Spinal cord (tissue), 10 donors: ENCODE measurements around the gene SCYL2. TPM values are rescaled to one million over a fixed set of nuclear protein-coding genes. Genes with fewer than 3 reads are reported as not detected.
"Not testable (repeated sequence)": the region's sequence is repeated elsewhere in the genome, so short reads cannot be mapped to it uniquely, and the experiment has no call there.

Experiments
- DNase-seq, 6 donors: peaks; one replicate each; pipeline versions ENCODE4 v3.0.0 to v3.0.0-alpha.2; 2013 to 2015; ENCODE audit warnings: low spot score in 6 of 6, low read depth in 4 of 6
- H3K27ac ChIP-seq: one replicate; pipeline ENCODE4 v1.5.1; 2013; ENCODE audit warnings: low read depth, low read length, control low read depth
- H3K27me3 ChIP-seq: one replicate; pipeline ENCODE4 v1.6.1; 2013; ENCODE audit warnings: low read length; ENCODE audit not compliant: control insufficient read depth, insufficient read depth
- H3K36me3 ChIP-seq: one replicate; pipeline ENCODE4 v1.6.1; 2013; ENCODE audit warnings: low read length; ENCODE audit not compliant: control insufficient read depth, insufficient read depth
- H3K4me1 ChIP-seq: one replicate; pipeline ENCODE4 v1.6.1; 2013; ENCODE audit warnings: low read length; ENCODE audit not compliant: control insufficient read depth, insufficient read depth
- H3K4me3 ChIP-seq: one replicate; pipeline ENCODE4 v1.5.1; 2013; ENCODE audit warnings: low read depth, low read length, control low read depth
- H3K9me3 ChIP-seq: one replicate; pipeline ENCODE4 v1.6.1; 2013; ENCODE audit warnings: low read length; ENCODE audit not compliant: control insufficient read depth, insufficient read depth
- WGBS: methylation state at CpG from one replicate; pipeline ENCODE4 v1.1.5; 2013; ENCODE audit warnings: missing lambda C conversion rate; ENCODE audit not compliant: insufficient coverage; 5-methylcytosine and 5-hydroxymethylcytosine counted together
- polyA plus RNA-seq, 2 donors: library from polyadenylated mRNA; unstranded; fragments of 120-200 nt; gene quantifications; one replicate each; pipeline ENCODE4 v1.2.1, GENCODE V29; 2013; ENCODE audit not compliant: insufficient read length in 2 of 2
- total RNA-seq, 2 donors: library from RNA; depleted of rRNA in 1 of 2; stranded (reverse); fragments of 120-200 nt in 1 of 2; fragments of >200 nt in 1 of 2; gene quantifications; one replicate each; pipeline versions ENCODE4 v1.2.3 to v1.2.4, GENCODE V29; 2013 to 2014
- donor health status: healthy.

Gene SCYL2
- total and polyA plus RNA-seq, 4 donors: 37.5 to 83.6 (median 47.4) TPM

DNA sequence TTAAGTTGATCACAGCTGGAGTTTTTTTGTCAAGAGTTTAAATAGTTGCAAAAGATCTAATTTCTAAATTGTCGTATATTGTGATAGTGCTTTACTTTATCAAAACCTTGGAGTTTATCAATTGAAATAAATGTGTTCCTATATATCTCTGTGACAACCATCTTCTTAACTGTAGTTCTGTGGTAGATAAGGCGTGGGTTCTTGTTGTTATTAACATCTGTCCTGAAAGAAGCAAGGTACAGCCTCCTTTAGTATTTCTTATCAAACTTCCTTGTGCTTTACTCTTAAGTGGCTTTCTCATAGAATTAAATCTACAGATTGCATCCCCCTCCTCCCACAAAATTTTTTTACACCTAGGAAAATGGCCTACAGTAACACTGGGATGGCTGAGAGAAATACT, 7.3 kb downstream of the SCYL2 start:
- WGBS: no CpG with 5 or more reads among the region's 2 CpGs
- no peaks in the 10 kb centered on the region for H3K4me1 ChIP-seq
- DNase-seq: no peak
- H3K9me3 ChIP-seq: no peaks in the 10 kb centered on the region
- H3K27me3 ChIP-seq: no peaks in the 10 kb centered on the region
- H3K36me3 ChIP-seq: no peaks in the 10 kb centered on the region
- H3K27ac ChIP-seq: no peak overlapping the region
- H3K4me3 ChIP-seq: no peak overlapping the region

DNA sequence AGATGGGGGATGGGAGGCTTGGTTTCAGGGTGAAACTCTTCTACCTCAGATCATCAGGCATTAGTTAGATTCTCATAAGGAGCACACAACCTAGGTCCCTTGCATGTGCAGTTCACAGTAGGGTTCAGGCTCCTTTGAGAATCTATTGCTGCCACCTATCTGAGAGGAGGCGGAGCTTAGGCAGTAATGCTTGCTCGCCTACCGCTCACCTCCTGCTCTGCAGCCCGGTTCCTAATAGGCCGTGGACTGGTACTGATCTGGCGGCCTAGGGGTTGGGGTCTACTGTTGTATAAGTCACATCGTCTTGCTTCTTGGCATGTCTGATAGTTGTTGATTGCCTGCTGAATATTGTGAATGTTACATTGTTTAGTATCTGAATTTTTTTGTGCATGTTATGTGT, 12.2 kb downstream of the SCYL2 start:
- Histone ChIP-seq H3K27ac (no peak overlapping the region), H3K36me3 (no peaks in the 10 kb centered on the region), H3K9me3 (no peaks in the 10 kb centered on the region), H3K4me1 (no peaks in the 10 kb centered on the region), H3K4me3 (no peak overlapping the region), H3K27me3 (no peaks in the 10 kb centered on the region)
- WGBS: 90% methylated on average over 5 of the region's 7 CpGs
- no peak for DNase-seq

GRCh38 chr12:100279607-100280244, 12.7 kb downstream of the SCYL2 start:
- H3K36me3 ChIP-seq: peaks cover 4% of the 10 kb centered on the region
- no peaks in the 10 kb centered on the region for H3K9me3 ChIP-seq
- DNase-seq: peak in 1 of 6 donors; percentile 9
- no peak overlapping the region for H3K4me3 ChIP-seq
- WGBS: no CpG with 5 or more reads among the region's 1 CpG
- H3K27ac ChIP-seq: no peak overlapping the region
- no peaks in the 10 kb centered on the region for H3K4me1 ChIP-seq
- H3K27me3 ChIP-seq: no peaks in the 10 kb centered on the region

- H3K36me3 ChIP-seq, H3K27ac ChIP-seq, DNase-seq, H3K9me3 ChIP-seq, H3K27me3 ChIP-seq, H3K4me1 ChIP-seq, H3K4me3 ChIP-seq: not testable (repeated sequence)
- 97% methylated on average over 4 of the region's 12 CpGs for WGBS
Measured at GRCh38 chr12:100284556-100284955, 17.6 kb downstream of the SCYL2 start.

DNA sequence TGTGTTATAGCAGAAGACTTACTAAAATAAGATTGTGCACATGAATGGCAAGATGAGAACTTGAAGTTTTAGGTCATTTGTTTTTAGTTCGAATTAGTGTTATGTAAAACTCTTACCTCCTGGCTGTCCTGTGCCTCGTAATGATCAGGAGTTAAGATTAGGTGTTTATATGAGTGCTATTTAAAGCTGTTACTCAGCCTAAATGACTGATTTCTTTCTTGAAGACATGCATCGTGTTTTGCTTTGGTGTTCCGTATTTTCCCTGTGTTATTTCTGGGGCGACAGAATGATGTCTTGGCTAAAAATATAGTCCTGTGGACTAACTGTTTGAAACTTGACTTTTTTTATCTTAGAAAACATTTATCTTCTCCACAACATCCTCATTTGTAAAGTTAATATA, 22.1 kb downstream of the SCYL2 start:
- Histone ChIP-seq H3K27ac (no peak overlapping the region), H3K4me3 (no peak overlapping the region), H3K9me3 (no peaks in the 10 kb centered on the region), H3K4me1 (no peaks in the 10 kb centered on the region), H3K36me3 (peaks cover 10% of the 10 kb centered on the region), H3K27me3 (no peaks in the 10 kb centered on the region)
- WGBS: 100% methylated on average over 2 of the region's 5 CpGs
- DNase-seq: no peak

- peaks cover 5% of the 10 kb centered on the region for H3K36me3 ChIP-seq
Measured at GRCh38 chr12:100290016-100290415, 23.0 kb downstream of the SCYL2 start.

GRCh38 chr12:100293017-100293416, 26.0 kb downstream of the SCYL2 start:
- H3K9me3 ChIP-seq: no peaks in the 10 kb centered on the region
- no peak for DNase-seq
- H3K4me3 ChIP-seq: no peak overlapping the region
- H3K36me3 ChIP-seq: peaks cover 9% of the 10 kb centered on the region
- H3K4me1 ChIP-seq: no peaks in the 10 kb centered on the region
- H3K27me3 ChIP-seq: no peaks in the 10 kb centered on the region
- H3K27ac ChIP-seq: no peak overlapping the region
- WGBS: no CpG with 5 or more reads among the region's 1 CpG

More at GRCh38 chr12:100290016-100290415, 23.0 kb downstream of the SCYL2 start:
- no peak overlapping the region for H3K4me3 ChIP-seq
- whole genome bisulfite sequencing: no CpG with 5 or more reads among the region's 3 CpGs
- no peak for DNase-seq
- no peak overlapping the region for H3K27ac ChIP-seq
- H3K9me3 ChIP-seq: no peaks in the 10 kb centered on the region
- H3K4me1 ChIP-seq: no peaks in the 10 kb centered on the region
- no peaks in the 10 kb centered on the region for H3K27me3 ChIP-seq

DNA sequence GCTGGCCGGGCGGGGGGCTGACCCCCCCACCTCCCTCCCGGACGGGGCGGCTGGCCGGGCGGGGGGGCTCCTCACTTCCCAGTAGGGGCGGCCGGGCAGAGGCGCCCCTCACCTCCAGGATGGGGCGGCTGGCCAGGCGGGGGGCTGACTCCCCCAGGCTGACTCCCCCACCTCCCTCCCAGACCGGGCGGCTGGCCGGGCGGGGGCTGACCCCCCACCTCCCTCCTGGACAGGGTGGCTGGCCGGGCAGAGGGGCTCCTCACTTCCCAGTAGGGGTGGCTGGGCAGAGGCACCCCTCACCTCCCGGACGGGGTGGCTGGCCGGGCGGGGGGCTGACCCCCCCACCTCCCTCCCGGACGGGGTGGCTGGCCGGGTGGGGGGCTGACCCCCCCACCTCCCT, 27.4 kb downstream of the SCYL2 start:
- H3K27me3 ChIP-seq, H3K9me3 ChIP-seq, H3K27ac ChIP-seq, H3K4me3 ChIP-seq, H3K4me1 ChIP-seq, DNase-seq: not testable (repeated sequence)
- WGBS: 100% methylated on average over 5 of the region's 24 CpGs
- peaks cover 16% of the 10 kb centered on the region for H3K36me3 ChIP-seq

GRCh38 chr12:100295764-100296555, 29.0 kb downstream of the SCYL2 start:
- H3K27me3 ChIP-seq: no peaks in the 10 kb centered on the region
- peaks cover 16% of the 10 kb centered on the region for H3K36me3 ChIP-seq
- peaks cover 1% of the 10 kb centered on the region for H3K9me3 ChIP-seq
- H3K27ac ChIP-seq: no peak overlapping the region
- H3K4me1 ChIP-seq: no peaks in the 10 kb centered on the region
- no peak for DNase-seq
- 50% methylated on average over 1 of the region's 4 CpGs for WGBS
- H3K4me3 ChIP-seq: no peak overlapping the region

- WGBS: no CpG with 5 or more reads among the region's 1 CpG
- peaks cover 24% of the 10 kb centered on the region for H3K36me3 ChIP-seq
Measured at GRCh38 chr12:100302081-100302480, 35.1 kb downstream of the SCYL2 start.

More at GRCh38 chr12:100302081-100302480, 35.1 kb downstream of the SCYL2 start:
- H3K27ac ChIP-seq: no peak overlapping the region
- H3K9me3 ChIP-seq: peaks cover 5% of the 10 kb centered on the region
- no peak overlapping the region for H3K4me3 ChIP-seq
- no peak for DNase-seq
- no peaks in the 10 kb centered on the region for H3K27me3 ChIP-seq
- H3K4me1 ChIP-seq: no peaks in the 10 kb centered on the region
